K562 (cell line): ENCODE results near the gene FAM222A.

ENCODE experiments used
- ARID2 ChIP-seq: fragments of 450-650 bp; IDR thresholded peaks from 2 replicates; pipeline ENCODE4 v1.6.1; 2017; ENCODE audit warnings: antibody characterized with exemption, mild to moderate bottlenecking
- BHLHE40 ChIP-seq: IDR thresholded peaks from 2 replicates; pipeline ENCODE4 v1.6.1; 2011; ENCODE audit warnings: low read length, improper control_type of control experiment
- MCM2 ChIP-seq: fragments of 450-650 bp; IDR thresholded peaks from 2 replicates; pipeline ENCODE4 v1.6.1; 2017; ENCODE audit warnings: low read depth, mild to moderate bottlenecking
- MYC ChIP-seq, 2 experiments: fragments of 250-450 bp in 1 of 2; sonication (Bioruptor Pico) in 1 of 2; IDR thresholded peaks; 2 replicates each; pipeline versions ENCODE4 v1.5.1 to v1.6.1; 2012 to 2021; ENCODE audit warnings: low read depth in 2 of 2, borderline replicate concordance in 1 of 2, improper control_type of control experiment in 1 of 2, low read length in 1 of 2, mild to moderate bottlenecking in 1 of 2, moderate library complexity in 1 of 2
- POLR2AphosphoS5 ChIP-seq: IDR thresholded peaks from 2 replicates; pipeline ENCODE4 v1.6.1; 2011; ENCODE audit warnings: mild to moderate bottlenecking, low read depth, low read length, moderate library complexity; ENCODE audit not compliant: control insufficient read depth, insufficient read depth
- TAF1 ChIP-seq: IDR thresholded peaks from 2 replicates; pipeline ENCODE4 v1.6.1; 2011; ENCODE audit warnings: mild to moderate bottlenecking, low read length, moderate library complexity; ENCODE audit not compliant: insufficient read depth, control insufficient read depth, severe bottlenecking; ENCODE audit errors: extremely low read depth
- ZBTB17 ChIP-seq: fragments of 450-650 bp; formaldehyde crosslinking; IDR thresholded peaks from 2 replicates; pipeline ENCODE4 v1.4.0; 2020; ENCODE audit warnings: mild to moderate bottlenecking
- ZNF232 ChIP-seq: sonication (generic); formaldehyde crosslinking; IDR thresholded peaks from 2 replicates; pipeline ENCODE4 v1.8.0; 2022; ENCODE audit warnings: mild to moderate bottlenecking, missing genetic modification reagents
- TF ChIP-seq, protein P1 (sequence below), 3 experiments: IDR thresholded peaks in 2 of 3; conservative IDR thresholded peaks in 1 of 3; 2 replicates each; pipeline ENCODE4 v1.5.1; 2011 to 2012; ENCODE audit warnings: low read length in 3 of 3, mild to moderate bottlenecking in 3 of 3, control low read depth in 2 of 3, improper control_type of control experiment in 1 of 3, inconsistent platforms in 1 of 3, low read depth in 1 of 3, mixed read lengths in 1 of 3, moderate library complexity in 1 of 3; ENCODE audit not compliant: insufficient read depth in 2 of 3
- TF ChIP-seq, protein P2 (sequence below): sonication (generic); formaldehyde crosslinking; IDR thresholded peaks from 2 replicates; pipeline ENCODE4 v1.9.0; 2022; ENCODE audit warnings: mild to moderate bottlenecking, missing genetic modification reagents
- TF ChIP-seq, protein P3 (sequence below): sonication (generic); formaldehyde crosslinking; IDR thresholded peaks from 2 replicates; pipeline ENCODE4 v1.8.1; 2023; ENCODE audit warnings: missing genetic modification reagents, mild to moderate bottlenecking, borderline replicate concordance
- TF ChIP-seq, protein P4 (sequence below), 2 experiments: fragments of 450-650 bp; formaldehyde crosslinking in 1 of 2; IDR thresholded peaks; 2 replicates each; pipeline versions ENCODE4 v1.4.0 to v1.6.1; 2014 to 2020; ENCODE audit warnings: mild to moderate bottlenecking in 2 of 2, borderline replicate concordance in 1 of 2, low read depth in 1 of 2
- TF ChIP-seq, protein P5 (sequence below): fragments of 250-450 bp; sonication (Bioruptor Pico); IDR thresholded peaks from 2 replicates; pipeline ENCODE4 v1.8.0; 2022; ENCODE audit warnings: inconsistent platforms, mild to moderate bottlenecking, moderate library complexity, borderline replicate concordance

DNA sequence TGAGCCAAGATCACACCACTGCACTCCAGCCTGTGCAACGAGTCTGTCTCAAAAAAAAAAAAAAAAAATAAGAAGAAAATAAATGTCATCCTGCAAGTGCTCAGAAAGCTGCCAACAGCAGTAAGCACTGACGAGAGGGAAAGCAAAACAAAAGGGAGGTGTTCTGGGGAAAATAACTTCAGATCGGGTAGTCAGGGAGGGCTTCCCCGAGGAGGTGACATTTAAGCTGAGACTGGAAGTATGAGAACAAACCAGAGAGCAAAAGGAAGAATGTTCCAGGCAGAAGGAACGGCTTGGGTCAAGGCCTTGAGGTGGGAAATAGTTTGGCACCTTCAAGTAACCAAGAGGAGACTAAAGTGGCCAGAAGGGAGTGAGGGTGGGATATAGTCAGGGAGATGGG lies 4.7 kb upstream of the FAM222A start:
- no peak for TF ChIP-seq ARID2
- TF ChIP-seq, protein P1, sequence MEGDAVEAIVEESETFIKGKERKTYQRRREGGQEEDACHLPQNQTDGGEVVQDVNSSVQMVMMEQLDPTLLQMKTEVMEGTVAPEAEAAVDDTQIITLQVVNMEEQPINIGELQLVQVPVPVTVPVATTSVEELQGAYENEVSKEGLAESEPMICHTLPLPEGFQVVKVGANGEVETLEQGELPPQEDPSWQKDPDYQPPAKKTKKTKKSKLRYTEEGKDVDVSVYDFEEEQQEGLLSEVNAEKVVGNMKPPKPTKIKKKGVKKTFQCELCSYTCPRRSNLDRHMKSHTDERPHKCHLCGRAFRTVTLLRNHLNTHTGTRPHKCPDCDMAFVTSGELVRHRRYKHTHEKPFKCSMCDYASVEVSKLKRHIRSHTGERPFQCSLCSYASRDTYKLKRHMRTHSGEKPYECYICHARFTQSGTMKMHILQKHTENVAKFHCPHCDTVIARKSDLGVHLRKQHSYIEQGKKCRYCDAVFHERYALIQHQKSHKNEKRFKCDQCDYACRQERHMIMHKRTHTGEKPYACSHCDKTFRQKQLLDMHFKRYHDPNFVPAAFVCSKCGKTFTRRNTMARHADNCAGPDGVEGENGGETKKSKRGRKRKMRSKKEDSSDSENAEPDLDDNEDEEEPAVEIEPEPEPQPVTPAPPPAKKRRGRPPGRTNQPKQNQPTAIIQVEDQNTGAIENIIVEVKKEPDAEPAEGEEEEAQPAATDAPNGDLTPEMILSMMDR (IDR thresholded peaks at IDR 0.05 in 2 of 3, conservative IDR thresholded peaks at IDR 0.05 in 1 of 3; ENCODE audit: insufficient read depth in 2 of 3, low read depth in 1 of 3, low read length in 3 of 3): no peak
- no peak for TF ChIP-seq MYC (IDR thresholded peaks at IDR 0.05; ENCODE audit: low read depth, low read length)
- TF ChIP-seq MYC (CRISPR knock-in tag; IDR thresholded peaks at IDR 0.05; ENCODE audit: borderline replicate concordance, low read depth): no peak
- no peak for TF ChIP-seq POLR2AphosphoS5
- TF ChIP-seq ZNF232 (CRISPR knock-in tag): no peak
- TF ChIP-seq MCM2: no peak
- TF ChIP-seq, protein P2, sequence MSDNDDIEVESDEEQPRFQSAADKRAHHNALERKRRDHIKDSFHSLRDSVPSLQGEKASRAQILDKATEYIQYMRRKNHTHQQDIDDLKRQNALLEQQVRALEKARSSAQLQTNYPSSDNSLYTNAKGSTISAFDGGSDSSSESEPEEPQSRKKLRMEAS (CRISPR knock-in tag): no peak
- TF ChIP-seq, protein P3, sequence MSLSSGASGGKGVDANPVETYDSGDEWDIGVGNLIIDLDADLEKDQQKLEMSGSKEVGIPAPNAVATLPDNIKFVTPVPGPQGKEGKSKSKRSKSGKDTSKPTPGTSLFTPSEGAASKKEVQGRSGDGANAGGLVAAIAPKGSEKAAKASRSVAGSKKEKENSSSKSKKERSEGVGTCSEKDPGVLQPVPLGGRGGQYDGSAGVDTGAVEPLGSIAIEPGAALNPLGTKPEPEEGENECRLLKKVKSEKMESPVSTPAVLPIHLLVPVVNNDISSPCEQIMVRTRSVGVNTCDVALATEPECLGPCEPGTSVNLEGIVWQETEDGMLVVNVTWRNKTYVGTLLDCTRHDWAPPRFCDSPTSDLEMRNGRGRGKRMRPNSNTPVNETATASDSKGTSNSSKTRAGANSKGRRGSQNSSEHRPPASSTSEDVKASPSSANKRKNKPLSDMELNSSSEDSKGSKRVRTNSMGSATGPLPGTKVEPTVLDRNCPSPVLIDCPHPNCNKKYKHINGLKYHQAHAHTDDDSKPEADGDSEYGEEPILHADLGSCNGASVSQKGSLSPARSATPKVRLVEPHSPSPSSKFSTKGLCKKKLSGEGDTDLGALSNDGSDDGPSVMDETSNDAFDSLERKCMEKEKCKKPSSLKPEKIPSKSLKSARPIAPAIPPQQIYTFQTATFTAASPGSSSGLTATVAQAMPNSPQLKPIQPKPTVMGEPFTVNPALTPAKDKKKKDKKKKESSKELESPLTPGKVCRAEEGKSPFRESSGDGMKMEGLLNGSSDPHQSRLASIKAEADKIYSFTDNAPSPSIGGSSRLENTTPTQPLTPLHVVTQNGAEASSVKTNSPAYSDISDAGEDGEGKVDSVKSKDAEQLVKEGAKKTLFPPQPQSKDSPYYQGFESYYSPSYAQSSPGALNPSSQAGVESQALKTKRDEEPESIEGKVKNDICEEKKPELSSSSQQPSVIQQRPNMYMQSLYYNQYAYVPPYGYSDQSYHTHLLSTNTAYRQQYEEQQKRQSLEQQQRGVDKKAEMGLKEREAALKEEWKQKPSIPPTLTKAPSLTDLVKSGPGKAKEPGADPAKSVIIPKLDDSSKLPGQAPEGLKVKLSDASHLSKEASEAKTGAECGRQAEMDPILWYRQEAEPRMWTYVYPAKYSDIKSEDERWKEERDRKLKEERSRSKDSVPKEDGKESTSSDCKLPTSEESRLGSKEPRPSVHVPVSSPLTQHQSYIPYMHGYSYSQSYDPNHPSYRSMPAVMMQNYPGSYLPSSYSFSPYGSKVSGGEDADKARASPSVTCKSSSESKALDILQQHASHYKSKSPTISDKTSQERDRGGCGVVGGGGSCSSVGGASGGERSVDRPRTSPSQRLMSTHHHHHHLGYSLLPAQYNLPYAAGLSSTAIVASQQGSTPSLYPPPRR (CRISPR knock-in tag): no peak
- TF ChIP-seq, protein P4, sequence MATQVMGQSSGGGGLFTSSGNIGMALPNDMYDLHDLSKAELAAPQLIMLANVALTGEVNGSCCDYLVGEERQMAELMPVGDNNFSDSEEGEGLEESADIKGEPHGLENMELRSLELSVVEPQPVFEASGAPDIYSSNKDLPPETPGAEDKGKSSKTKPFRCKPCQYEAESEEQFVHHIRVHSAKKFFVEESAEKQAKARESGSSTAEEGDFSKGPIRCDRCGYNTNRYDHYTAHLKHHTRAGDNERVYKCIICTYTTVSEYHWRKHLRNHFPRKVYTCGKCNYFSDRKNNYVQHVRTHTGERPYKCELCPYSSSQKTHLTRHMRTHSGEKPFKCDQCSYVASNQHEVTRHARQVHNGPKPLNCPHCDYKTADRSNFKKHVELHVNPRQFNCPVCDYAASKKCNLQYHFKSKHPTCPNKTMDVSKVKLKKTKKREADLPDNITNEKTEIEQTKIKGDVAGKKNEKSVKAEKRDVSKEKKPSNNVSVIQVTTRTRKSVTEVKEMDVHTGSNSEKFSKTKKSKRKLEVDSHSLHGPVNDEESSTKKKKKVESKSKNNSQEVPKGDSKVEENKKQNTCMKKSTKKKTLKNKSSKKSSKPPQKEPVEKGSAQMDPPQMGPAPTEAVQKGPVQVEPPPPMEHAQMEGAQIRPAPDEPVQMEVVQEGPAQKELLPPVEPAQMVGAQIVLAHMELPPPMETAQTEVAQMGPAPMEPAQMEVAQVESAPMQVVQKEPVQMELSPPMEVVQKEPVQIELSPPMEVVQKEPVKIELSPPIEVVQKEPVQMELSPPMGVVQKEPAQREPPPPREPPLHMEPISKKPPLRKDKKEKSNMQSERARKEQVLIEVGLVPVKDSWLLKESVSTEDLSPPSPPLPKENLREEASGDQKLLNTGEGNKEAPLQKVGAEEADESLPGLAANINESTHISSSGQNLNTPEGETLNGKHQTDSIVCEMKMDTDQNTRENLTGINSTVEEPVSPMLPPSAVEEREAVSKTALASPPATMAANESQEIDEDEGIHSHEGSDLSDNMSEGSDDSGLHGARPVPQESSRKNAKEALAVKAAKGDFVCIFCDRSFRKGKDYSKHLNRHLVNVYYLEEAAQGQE (IDR thresholded peaks at IDR 0.05; ENCODE audit: borderline replicate concordance): no peak
- TF ChIP-seq, protein P4 (CRISPR knock-in tag; IDR thresholded peaks at IDR 0.05; ENCODE audit: low read depth): no peak
- TF ChIP-seq TAF1: no peak
- TF ChIP-seq ZBTB17: no peak
- no peak for TF ChIP-seq BHLHE40
- TF ChIP-seq, protein P5, sequence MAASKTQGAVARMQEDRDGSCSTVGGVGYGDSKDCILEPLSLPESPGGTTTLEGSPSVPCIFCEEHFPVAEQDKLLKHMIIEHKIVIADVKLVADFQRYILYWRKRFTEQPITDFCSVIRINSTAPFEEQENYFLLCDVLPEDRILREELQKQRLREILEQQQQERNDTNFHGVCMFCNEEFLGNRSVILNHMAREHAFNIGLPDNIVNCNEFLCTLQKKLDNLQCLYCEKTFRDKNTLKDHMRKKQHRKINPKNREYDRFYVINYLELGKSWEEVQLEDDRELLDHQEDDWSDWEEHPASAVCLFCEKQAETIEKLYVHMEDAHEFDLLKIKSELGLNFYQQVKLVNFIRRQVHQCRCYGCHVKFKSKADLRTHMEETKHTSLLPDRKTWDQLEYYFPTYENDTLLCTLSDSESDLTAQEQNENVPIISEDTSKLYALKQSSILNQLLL (CRISPR knock-in tag): no peak
